GM23338 (cell line): ENCODE results near the gene FRS2. TPM values are rescaled to one million over a fixed set of nuclear protein-coding genes. Genes with fewer than 3 reads are reported as not detected.

Source experiments
- ATAC-seq: fragments of 200-7000 bp; cut with Tn5 transposase; 3 replicates; pipeline ENCODE4 v1.9.1; 2020
- DNase-seq: peaks from one replicate; pipeline ENCODE4 v3.0.0-alpha.2; 2015; ENCODE audit warnings: low spot score
- H2AFZ ChIP-seq: fragments of 200-600 bp; sonication (generic); 2 replicates; pipeline ENCODE4 v1.8.0; 2016; ENCODE audit warnings: antibody characterized with exemption, mild to moderate bottlenecking, moderate library complexity
- H3F3A ChIP-seq: fragments of 200-600 bp; sonication (generic); replicated peaks from 2 replicates; pipeline ENCODE4 v1.8.0; 2017; ENCODE audit warnings: antibody characterized with exemption, mixed run types, low read depth
- H3K27ac ChIP-seq: fragments of 200-600 bp; sonication (generic); 2 replicates; pipeline ENCODE4 v1.6.1; 2016; ENCODE audit warnings: low read depth
- H3K27me3 ChIP-seq: fragments of 200-600 bp; sonication (generic); 2 replicates; pipeline ENCODE4 v1.8.0; 2016; ENCODE audit warnings: mild to moderate bottlenecking, mixed run types, moderate library complexity; ENCODE audit not compliant: insufficient read depth
- H3K36me3 ChIP-seq: fragments of 200-600 bp; sonication (generic); 2 replicates; pipeline ENCODE4 v1.8.0; 2016; ENCODE audit warnings: mild to moderate bottlenecking; ENCODE audit not compliant: insufficient read depth
- H3K4me1 ChIP-seq: fragments of 200-600 bp; sonication (generic); 2 replicates; pipeline ENCODE4 v1.8.0; 2016; ENCODE audit warnings: mild to moderate bottlenecking, moderate library complexity; ENCODE audit not compliant: insufficient read depth
- H3K4me2 ChIP-seq: fragments of 200-600 bp; sonication (generic); 2 replicates; pipeline ENCODE4 v1.7.1; 2017; ENCODE audit warnings: mixed run types
- H3K4me3 ChIP-seq: fragments of 200-600 bp; sonication (generic); 2 replicates; pipeline ENCODE4 v1.6.1; 2016; ENCODE audit warnings: mixed run types
- H3K79me2 ChIP-seq: fragments of 200-600 bp; sonication (generic); replicated peaks from 2 replicates; pipeline ENCODE4 v1.8.0; 2017; ENCODE audit warnings: mild to moderate bottlenecking; ENCODE audit not compliant: insufficient read depth
- H3K9me2 ChIP-seq: fragments of 200-600 bp; sonication (generic); 2 replicates; pipeline ENCODE4 v1.8.0; 2017; ENCODE audit not compliant: insufficient read depth
- H4K20me1 ChIP-seq: fragments of 200-600 bp; sonication (generic); replicated peaks from 2 replicates; pipeline ENCODE4 v1.8.0; 2017; ENCODE audit warnings: mild to moderate bottlenecking; ENCODE audit not compliant: insufficient read depth
- H3K27ac Mint-ChIP-seq: 2 replicates; pipeline ENCODE4 v1.8.0; 2020; ENCODE audit warnings: inconsistent platforms, mild to moderate bottlenecking, moderate library complexity, mixed read lengths
- H3K27me3 Mint-ChIP-seq: 3 replicates; pipeline ENCODE4 v1.8.0; 2022; ENCODE audit warnings: low read depth, mild to moderate bottlenecking, moderate library complexity, mixed read lengths, inconsistent platforms; ENCODE audit not compliant: insufficient read depth, poor library complexity
- H3K36me3 Mint-ChIP-seq: 3 replicates; pipeline ENCODE4 v1.8.0; 2021; ENCODE audit warnings: low read depth, mild to moderate bottlenecking, inconsistent platforms, moderate library complexity, mixed read lengths
- H3K4me1 Mint-ChIP-seq: 3 replicates; pipeline ENCODE4 v1.8.0; 2020; ENCODE audit warnings: mild to moderate bottlenecking, inconsistent platforms, mixed read lengths
- H3K4me3 Mint-ChIP-seq: 3 replicates; pipeline ENCODE4 v1.8.0; 2021; ENCODE audit warnings: moderate library complexity, mild to moderate bottlenecking, inconsistent platforms, mixed read lengths
- H3K9me3 Mint-ChIP-seq: 3 replicates; pipeline ENCODE4 v1.8.0; 2020; ENCODE audit warnings: moderate library complexity, mild to moderate bottlenecking, inconsistent platforms, mixed read lengths
- CREB1 ChIP-seq: fragments of 250-450 bp; sonication (Bioruptor Pico); IDR thresholded peaks from 2 replicates; pipeline ENCODE4 v1.5.0; 2020; ENCODE audit warnings: low read depth, mild to moderate bottlenecking, moderate library complexity
- ETS1 ChIP-seq: IDR thresholded peaks from 2 replicates; pipeline ENCODE4 v1.6.1; 2016; ENCODE audit warnings: antibody characterized with exemption
- EZH2 ChIP-seq: fragments of 200-600 bp; sonication (generic); IDR thresholded peaks from one replicate; pipeline ENCODE4 v1.8.0; 2017; ENCODE audit warnings: antibody characterized with exemption, mild to moderate bottlenecking, low read depth; ENCODE audit not compliant: unreplicated experiment
- EZH2phosphoT487 ChIP-seq: fragments of 200-600 bp; sonication (generic); IDR thresholded peaks from one replicate; pipeline ENCODE4 v1.8.1; 2018; ENCODE audit warnings: antibody characterized with exemption; ENCODE audit not compliant: unreplicated experiment
- NANOG ChIP-seq: IDR thresholded peaks from 2 replicates; pipeline ENCODE4 v1.6.1; 2016; ENCODE audit warnings: antibody characterized with exemption, borderline replicate concordance
- POLR2AphosphoS5 ChIP-seq: IDR thresholded peaks from 2 replicates; pipeline ENCODE4 v1.6.1; 2016; ENCODE audit warnings: antibody characterized with exemption, low read depth
- STAT1 ChIP-seq: IDR thresholded peaks from one replicate; pipeline ENCODE4 v1.6.1; 2016; ENCODE audit warnings: antibody characterized with exemption; ENCODE audit not compliant: unreplicated experiment
- ZNF114 ChIP-seq: fragments of 250-450 bp; sonication (Bioruptor Pico); IDR thresholded peaks from 2 replicates; pipeline ENCODE4 v1.5.0; 2020; ENCODE audit warnings: mild to moderate bottlenecking, moderate library complexity
- ZNF331 ChIP-seq: fragments of 250-450 bp; sonication (Bioruptor Pico); IDR thresholded peaks from 2 replicates; pipeline ENCODE4 v1.5.0; 2020; ENCODE audit warnings: low read depth, mild to moderate bottlenecking, moderate library complexity
- ZNF462 ChIP-seq: fragments of 250-450 bp; sonication (Bioruptor Pico); IDR thresholded peaks from 2 replicates; pipeline ENCODE4 v1.5.0; 2020; ENCODE audit warnings: mild to moderate bottlenecking, moderate library complexity
- polyA plus RNA-seq: library from polyadenylated mRNA; unstranded; fragments of >200 nt; fragmentation: Nextera tagmentation; extraction: Ambion mirVana; gene quantifications from 2 replicates; pipeline ENCODE4 v1.2.1, GENCODE V29; 2016
- total RNA-seq: library from RNA; depleted of rRNA; stranded (reverse); fragments of >200 nt; shearing (Covaris generic); gene quantifications from 2 replicates; pipeline ENCODE4 v1.2.3, GENCODE V29; 2014
- TF ChIP-seq, protein P1 (sequence below): IDR thresholded peaks from one replicate; pipeline ENCODE4 v1.6.1; 2018; ENCODE audit warnings: antibody characterized with exemption; ENCODE audit not compliant: unreplicated experiment

Gene FRS2
- total and polyA plus RNA-seq, 2 experiments from 2014 or later = 34.3 to 45.0 TPM

DNA sequence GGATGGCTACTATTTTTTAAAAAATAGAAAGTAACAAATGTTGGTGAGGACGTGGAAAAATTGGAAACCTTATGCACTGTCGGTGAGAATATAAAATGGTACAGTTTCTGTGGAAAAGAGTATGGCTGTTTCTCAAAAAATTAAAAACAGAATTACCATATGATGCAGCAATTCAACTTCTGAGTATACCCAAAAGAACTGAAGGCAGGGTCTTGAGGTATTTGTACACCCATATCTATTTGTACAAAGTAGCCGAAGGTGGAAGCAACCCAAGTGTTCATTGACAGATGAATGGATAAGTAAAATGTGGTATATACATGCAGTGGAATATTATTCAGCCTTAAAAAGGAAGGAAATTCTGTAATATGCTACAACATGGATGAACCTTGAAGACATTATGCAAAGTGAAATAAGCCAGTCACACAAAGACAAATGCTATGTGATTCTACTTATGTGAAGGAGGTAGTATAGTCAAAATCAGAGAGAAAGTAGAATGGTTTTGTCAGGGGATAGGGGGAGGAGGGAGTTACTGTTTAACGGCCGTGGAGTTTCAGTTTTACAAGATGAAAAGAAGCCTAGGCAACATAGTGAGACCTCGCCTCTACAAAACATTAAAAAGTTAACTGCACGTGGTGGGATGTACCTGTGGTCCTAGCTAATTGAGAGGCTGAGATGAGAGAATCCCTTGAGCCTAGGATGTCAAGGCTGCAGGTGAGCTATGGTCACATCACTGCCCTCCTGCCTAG, 76.7 kb downstream of the FRS2 start (continued):
- TF ChIP-seq ZNF462 (CRISPR knock-in tag) = no peak
- no peak for TF ChIP-seq NANOG
- TF ChIP-seq CREB1 = no peak
- no peak for TF ChIP-seq ZNF331 (CRISPR knock-in tag)

GRCh38 chr12:69548687-69549086, 78.5 kb downstream of the FRS2 start:
- no peak overlapping the region for H2AFZ ChIP-seq
- H3K27ac Mint-ChIP-seq = peak overlapping the region; percentile 42; the same call in 1 of the 2 replicates
- no peaks in the 10 kb centered on the region for H3K4me1 ChIP-seq
- H3F3A ChIP-seq = no peaks in the 10 kb centered on the region
- H3K36me3 Mint-ChIP-seq = peaks cover 9% of the 10 kb centered on the region
- H3K4me3 ChIP-seq = no peak overlapping the region
- H3K27ac ChIP-seq = no peak overlapping the region
- H3K9me2 ChIP-seq = no peaks in the 10 kb centered on the region
- H3K9me3 Mint-ChIP-seq = no peaks in the 10 kb centered on the region; the same call in 2 of the 3 replicates
- no peaks in the 10 kb centered on the region for H3K27me3 ChIP-seq
- peaks cover 8% of the 10 kb centered on the region for H3K4me1 Mint-ChIP-seq
- H3K4me3 Mint-ChIP-seq = no peak overlapping the region
- no peaks in the 10 kb centered on the region for H4K20me1 ChIP-seq
- DNase-seq (no peak), ATAC-seq (peak; percentile 59)
- H3K36me3 ChIP-seq = no peaks in the 10 kb centered on the region
- H3K27me3 Mint-ChIP-seq = no peaks in the 10 kb centered on the region
- no peak overlapping the region for H3K4me2 ChIP-seq
- H3K79me2 ChIP-seq = no peaks in the 10 kb centered on the region
- no peak for TF ChIP-seq EZH2
- TF ChIP-seq EZH2phosphoT487 = no peak
- no peak for TF ChIP-seq CREB1
- no peak for TF ChIP-seq NANOG
- no peak for TF ChIP-seq ZNF114 (CRISPR knock-in tag)
- no peak for TF ChIP-seq POLR2AphosphoS5
- no peak for TF ChIP-seq ETS1
- TF ChIP-seq, protein P1, sequence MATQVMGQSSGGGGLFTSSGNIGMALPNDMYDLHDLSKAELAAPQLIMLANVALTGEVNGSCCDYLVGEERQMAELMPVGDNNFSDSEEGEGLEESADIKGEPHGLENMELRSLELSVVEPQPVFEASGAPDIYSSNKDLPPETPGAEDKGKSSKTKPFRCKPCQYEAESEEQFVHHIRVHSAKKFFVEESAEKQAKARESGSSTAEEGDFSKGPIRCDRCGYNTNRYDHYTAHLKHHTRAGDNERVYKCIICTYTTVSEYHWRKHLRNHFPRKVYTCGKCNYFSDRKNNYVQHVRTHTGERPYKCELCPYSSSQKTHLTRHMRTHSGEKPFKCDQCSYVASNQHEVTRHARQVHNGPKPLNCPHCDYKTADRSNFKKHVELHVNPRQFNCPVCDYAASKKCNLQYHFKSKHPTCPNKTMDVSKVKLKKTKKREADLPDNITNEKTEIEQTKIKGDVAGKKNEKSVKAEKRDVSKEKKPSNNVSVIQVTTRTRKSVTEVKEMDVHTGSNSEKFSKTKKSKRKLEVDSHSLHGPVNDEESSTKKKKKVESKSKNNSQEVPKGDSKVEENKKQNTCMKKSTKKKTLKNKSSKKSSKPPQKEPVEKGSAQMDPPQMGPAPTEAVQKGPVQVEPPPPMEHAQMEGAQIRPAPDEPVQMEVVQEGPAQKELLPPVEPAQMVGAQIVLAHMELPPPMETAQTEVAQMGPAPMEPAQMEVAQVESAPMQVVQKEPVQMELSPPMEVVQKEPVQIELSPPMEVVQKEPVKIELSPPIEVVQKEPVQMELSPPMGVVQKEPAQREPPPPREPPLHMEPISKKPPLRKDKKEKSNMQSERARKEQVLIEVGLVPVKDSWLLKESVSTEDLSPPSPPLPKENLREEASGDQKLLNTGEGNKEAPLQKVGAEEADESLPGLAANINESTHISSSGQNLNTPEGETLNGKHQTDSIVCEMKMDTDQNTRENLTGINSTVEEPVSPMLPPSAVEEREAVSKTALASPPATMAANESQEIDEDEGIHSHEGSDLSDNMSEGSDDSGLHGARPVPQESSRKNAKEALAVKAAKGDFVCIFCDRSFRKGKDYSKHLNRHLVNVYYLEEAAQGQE = no peak
- no peak for TF ChIP-seq STAT1
